NCI-H1417 treated with DMSO at 0.1 percent for 48 hours (cell line): ENCODE results near the gene CD53.
"Not testable (repeated sequence)": the region's sequence is repeated elsewhere in the genome, so short reads cannot be mapped to it uniquely, and the experiment has no call there.

Experiments
- DNase-seq: peaks from one replicate; lab custom pipeline; 2025; lab: John Stamatoyannopoulos, UW

Gene CD53, protein sequence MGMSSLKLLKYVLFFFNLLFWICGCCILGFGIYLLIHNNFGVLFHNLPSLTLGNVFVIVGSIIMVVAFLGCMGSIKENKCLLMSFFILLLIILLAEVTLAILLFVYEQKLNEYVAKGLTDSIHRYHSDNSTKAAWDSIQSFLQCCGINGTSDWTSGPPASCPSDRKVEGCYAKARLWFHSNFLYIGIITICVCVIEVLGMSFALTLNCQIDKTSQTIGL

DNA sequence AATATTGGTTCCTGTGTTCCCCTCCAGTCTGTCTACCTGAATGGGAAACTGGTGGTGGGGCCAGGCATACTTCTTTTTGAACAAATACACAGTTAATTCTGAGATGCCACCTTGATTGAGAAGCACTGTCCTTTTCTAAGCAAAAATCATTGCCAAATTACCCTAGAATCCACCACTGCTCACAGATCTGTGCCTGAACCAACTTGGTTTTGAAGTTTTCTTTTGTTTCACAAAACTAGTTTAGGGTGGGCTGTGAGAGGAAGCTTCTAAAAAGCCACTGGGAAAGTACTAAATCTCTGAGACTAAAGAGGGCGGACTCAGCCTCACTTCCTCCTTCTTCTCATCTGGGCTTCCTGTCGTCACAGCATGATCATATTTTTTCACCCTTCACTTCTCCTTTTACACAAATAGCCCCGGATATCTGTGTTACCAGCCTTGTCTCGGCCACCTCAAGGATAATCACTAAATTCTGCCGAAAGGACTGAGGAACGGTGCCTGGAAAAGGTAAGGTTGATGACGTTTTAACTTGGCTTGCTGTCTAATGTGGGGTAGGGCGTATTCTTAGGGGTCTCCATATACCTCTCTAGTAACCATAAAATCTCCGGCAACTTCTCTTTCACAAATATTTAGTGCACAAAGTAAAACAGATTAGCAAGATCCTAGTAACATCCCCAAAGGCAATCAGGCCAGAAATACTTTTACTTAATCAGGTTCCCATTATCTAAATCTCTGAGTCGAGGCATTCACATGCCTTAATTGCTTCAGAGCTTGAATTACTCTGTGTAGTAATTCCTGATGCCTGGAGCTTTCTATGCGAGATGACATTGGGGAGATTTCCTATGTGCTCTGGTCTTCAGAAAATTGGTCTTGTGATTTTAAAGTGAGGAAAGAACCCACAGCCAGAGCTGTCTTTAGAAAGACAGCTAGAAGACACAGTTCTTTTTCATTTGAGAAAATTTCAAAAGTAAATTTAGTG is at the start of gene CD53:
Gene CD53, plus strand, starts transcription at position 404 of the 976 bp plus-strand sequence. CDS start 18,261 bp downstream, outside the sequence.
- DNase-seq = no peak

DNA sequence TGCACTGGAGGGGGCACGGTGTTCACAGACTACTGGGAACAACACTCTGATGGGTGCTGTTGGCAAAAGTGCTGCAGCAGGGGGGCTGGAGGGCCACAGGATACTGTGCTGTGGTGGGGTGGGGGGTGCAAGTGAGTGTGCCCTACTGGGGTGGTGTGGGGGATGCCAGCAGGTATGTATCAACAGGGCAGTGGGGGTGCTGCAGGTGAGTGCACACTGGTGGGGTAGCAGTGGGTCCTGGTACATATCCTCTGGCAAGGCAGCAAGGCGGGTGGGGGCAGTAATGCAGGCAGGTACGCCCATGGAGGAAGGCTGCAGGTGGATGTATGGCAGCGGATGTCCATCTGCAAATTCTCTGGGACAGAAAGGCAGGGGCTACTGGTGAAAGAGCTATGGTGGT is 48.8 kb upstream of the CD53 start:
- DNase-seq = no peak

DNA sequence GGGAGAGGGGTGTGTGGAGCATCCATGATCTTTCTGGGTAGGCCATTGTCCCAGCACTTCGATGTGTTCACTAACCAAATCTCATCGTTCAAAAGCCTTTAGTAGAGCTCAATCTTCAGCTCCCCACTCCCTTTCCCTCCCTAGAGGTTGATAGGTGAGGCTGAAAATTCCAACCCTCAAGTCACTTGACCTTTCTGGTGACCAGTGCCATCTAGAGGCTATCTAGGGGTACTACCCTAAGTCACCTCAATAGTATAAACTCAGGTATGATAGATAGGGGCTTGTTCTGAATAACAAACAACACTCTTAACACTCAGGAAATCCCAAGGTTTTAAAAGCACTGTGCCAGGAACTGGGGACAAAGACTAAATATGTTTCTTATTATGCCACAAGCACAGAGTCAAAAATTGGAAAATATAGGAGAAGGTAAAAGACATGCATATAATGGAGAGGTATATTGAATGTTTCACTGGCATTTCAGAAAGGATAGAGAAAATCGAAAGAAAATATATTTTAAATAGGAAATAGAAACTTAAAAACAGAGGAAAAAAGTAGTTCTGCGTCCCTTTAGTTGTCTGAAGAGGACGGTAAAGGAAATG is 42.9 kb upstream of the CD53 start:
- no peak for DNase-seq

DNA sequence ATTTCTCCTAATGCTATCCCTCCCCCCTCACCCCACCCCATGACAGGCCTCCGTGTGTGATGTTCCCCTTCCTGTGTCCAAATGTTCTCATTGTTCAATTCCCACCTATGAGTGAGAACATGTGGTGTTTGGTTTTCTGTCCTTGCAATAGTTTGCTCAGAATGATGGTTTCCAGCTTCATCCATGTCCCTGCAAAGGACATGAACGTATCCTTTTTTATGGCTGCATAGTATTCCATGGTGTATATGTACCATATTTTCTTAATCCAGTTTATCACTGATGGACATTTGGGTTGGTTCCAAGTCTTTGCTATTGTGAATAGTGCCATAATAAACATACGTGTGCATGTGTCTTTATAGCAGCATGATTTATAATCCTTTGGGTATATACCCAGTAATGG is 39.2 kb upstream of the CD53 start:
- DNase-seq = not testable (repeated sequence)

DNA sequence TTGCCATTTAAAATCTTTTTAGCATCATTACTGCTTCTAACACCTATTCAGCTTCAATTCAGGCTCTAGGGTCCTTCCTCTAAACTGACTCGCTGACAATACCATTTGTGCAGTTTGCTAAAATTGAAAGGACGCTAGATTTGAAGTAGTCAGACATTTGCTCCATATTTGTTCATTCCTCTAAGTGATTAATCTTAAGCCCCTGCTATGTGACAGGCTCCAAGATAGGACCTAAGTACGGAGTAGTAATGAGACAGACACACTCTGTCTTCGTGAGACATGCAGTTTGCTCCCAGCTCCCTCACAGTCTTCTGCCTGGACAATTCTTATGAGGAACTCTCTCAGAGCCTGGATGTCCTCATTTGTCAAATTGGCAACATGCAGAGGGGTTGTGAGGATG is 26.1 kb upstream of the CD53 start:
- DNase-seq = no peak

DNA sequence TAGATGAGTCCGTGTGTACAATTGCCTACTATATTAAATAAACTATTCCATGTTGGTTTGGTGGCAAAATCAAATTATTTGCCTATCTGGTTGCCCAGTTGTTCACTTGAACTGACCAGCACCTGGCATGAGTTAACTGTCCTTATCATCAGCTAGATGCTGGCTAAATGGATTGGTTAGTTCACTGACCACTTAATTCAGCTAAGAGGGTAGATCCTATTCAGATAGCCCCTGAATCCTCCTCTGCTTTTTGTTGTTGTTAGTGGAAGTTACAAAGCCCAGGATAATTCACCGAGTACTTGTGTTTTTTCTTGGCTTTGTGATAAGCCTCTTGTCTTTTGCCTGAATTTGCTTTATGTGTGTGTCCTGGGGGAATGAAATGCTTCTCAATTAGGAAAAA is 22.8 kb upstream of the CD53 start:
- DNase-seq = no peak

DNA sequence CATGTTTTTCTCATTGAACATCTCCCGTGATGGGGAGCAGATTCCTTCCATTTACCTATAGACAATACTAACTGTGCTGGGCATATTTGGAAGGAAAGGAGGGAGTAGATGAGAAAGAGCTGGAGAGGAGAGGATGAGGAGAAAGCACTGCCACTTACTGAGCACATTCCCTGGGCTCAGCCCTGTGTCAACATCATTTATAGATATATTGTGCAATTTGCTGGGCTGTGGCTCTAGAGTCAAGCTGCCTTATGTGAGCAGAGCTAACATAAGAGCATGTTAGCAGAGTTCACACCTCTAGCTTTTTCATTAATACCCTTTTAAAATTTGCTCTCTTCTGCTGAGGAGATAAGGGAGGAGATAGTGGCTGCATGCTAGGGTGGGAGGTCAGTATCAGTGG is 22.3 kb upstream of the CD53 start:
- DNase-seq = no peak

DNA sequence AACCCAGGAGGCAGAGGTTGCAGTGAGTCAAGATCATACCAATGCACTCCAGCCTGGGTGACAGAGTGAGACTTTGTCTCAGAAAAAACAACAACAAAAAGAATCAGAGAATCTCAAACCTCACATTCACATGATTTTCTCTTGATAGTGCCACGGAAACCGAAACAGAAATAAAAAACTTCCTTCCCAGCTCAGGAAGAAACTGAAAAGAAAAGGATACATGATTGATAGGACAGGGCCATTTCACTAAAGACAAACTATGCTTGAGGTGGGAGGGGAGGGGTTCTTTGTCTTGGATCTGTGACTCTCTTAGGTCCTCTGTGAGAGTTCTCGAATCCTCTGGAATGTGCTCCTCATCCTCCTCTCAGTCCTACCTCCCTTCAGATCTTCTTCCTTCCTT is 19.8 kb upstream of the CD53 start:
- DNase-seq = no peak

DNA sequence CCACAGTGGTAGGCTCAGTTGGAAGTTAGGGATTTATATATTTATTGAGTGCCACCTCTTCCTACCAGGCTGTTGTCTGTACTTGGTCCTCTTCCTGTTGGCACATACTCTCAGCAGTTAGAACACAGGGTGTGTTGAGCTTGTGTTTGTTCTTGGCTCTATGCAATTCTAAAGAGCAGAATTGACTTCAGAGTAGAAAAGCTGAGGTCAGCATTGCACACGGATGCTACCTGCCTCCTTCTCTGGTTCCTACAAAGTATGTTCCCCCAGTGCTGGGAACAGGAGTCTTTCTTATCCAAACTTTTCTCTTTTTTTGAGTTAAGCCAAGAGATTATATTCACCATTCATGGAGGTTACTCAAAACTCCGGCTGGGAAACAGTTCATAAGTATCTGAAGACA is 16.5 kb upstream of the CD53 start:
- DNase-seq = no peak

DNA sequence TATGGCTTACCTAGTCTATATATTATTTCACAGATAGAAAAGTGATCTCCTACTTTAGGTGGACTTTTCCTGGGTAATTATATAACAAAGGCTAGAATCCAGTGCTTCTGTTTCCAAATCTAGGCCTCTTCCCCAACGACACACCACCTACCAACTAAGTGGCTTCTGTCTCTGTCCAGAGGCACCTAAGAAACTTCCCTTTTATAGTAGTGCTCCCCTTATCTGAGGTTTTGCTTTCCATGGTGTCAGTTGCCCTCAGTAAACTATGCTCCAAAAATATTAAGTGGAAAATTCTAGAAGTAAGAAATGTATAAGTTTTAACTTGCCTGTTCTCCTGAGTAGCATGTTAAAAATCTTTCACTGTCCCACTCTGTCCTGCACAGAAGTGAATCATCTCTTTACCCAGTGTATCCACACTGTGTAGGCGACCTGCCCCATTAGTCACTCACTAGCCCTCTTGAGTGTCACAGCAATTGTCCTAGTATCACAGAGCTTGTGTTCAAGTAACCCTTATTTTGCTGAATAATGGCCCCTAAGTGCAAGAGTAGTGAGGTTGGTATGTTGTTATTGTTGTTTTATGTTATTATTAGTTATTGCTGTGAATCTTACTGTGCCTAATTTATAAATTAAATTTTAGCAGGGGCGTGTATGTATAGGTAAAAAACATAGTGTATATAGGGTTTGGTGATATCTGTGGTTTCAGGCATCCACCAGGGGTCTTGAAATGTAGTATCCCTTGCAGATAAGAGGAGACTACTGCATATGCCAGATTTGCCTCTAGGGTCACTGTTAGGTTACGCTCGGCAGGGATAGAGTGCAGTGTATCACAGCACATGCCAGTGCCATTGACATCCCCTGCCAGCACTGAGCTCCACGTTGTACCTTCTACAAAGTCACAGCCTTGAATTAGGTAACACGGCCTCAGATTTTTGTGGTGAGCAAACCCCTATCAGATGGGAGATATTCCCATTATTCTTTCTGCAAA is 14.7 kb upstream of the CD53 start:
- no peak for DNase-seq

DNA sequence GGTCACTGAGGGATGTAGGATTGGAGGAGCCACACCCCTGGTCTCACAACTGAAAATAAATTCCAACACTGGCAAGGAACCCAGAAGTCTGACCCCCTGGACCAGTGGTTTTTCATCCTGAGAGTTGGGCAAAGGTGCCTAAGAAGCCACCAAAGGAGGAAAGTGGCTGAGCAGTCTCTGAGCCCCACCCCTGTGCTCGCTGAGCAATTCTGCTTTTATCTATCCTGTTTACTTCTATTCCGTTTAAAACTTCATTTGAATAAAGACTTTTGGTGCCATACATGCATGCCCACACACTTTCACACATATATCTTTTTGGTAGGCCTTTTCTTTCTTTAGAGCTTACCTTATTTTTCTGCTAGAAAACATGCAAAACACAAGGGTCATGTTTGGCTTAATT is 13.9 kb upstream of the CD53 start:
- DNase-seq = no peak

DNA sequence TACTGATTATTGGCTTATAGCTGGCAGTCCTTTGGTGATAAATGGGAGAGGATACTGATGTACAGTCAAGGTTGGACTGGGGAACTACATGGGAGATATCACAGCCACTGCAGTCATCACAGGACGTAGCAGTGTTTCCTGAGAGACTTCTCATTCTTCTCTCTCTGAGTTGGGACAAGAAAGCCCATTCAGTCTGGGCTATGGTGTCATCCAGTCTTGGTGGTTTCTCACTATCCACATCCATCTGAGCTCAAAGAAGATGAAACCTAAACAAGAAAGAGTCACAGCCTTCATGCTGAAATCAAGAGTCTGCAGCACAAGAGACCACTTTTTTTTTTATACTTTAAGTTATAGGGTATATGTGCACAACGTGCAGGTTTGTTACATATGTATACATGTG is 12.8 kb upstream of the CD53 start:
- DNase-seq = no peak

DNA sequence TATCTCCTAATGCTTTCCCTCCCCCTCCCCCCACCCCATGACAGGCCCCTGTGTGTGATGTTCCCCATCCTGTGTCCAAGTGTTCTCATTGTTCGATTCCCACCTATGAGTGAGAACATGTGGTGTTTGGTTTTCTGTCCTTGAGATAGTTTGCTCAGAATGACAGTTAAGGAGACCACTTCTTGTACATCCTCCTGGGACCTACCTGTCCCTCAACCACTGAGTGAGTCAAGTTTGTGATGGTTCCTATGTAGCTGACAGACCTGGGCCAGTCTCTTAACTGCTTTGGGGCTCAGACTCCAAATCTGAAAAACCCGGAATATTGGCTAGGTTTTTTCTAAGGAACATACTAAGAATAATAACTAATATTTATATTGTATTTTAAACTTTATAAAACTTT is 12.3 kb upstream of the CD53 start:
- DNase-seq = not testable (repeated sequence)

DNA sequence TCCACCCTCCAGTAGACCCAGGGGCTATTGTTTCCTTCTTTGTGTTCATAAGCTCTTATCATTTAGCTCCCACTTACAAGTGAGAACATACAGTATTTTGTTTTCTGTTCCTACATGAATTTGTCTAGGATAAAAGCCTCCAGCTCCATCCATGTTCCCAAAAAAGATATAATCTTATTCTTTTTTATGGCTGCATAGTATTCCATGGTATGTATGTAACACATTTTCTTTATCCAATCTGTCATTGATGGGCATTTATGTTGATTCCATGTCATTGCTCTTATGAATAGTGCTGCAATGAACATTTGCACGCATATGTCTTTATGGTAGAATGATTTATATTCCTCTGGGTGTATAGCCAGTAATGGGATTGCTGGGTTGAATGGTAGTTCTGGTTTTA is 11.0 kb upstream of the CD53 start:
- DNase-seq = not testable (repeated sequence)

DNA sequence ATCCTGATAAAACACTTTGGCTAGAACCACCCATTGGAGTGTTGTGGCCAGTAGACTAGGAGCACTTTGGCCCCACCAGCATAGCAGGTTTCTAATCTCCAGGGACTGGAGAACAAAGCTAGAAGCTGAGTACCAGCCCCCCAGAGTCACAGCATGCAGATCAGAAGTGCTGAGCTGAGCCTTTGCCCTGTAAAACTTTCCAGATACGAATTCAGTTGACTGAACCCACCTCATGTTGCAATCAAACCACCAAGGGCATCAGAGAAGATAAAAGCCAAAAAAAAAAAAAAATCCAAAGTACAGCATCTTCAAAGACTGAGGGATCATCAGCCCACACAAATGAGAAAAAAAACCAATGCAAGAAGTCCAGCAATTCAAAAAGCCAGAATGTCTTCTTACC is 8.7 kb upstream of the CD53 start:
- no peak for DNase-seq

DNA sequence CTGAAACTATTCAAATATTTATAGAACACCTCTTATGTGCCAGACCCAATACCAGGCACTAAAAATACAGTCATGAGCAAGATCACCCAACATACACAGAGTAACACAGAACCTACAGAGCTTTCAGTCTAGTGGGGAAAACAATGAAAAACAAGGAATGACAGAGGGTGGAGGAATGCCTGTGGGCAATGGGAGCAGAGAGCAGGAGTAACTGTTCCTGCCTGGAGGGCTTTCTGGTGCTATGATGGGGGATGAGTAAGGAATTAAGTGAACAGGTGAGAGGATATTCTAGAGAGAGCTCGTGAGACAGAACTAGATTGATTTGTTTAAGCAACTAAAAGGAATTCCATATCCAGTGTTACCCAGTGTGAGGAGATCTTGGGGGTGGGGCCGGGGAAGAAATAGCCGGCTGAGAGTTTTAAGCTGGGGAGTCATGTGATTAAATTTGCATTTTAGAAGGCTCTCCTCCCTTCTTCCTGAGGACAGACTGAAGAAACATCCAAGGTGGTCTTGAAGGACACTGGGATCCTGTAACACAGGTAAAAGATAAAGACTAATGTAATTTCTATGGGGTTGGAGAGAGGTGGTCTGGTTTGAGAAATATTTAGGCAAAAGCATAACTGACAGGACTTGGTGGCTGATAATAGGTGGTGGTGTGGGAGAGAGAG is 2.1 kb upstream of the CD53 start:
- DNase-seq = no peak

DNA sequence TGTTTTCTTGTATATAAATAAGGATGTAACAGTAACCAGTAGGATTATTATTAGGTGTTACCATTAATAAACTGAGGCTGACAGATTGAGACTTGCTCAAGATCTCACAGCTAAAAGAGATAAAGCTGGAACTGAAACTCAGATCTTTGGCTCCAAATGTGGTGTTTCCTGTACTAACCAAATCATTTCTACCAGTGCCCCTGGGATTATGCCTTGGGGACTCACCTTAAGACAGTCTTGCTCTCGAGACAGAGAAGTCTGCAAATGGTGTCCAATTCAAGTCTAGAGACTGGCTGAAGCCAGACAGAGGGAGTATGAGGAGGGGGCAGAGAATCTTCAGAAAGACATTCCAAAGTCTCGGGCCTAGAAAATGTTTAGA is 593 bp upstream of the CD53 start:
- DNase-seq = no peak

DNA sequence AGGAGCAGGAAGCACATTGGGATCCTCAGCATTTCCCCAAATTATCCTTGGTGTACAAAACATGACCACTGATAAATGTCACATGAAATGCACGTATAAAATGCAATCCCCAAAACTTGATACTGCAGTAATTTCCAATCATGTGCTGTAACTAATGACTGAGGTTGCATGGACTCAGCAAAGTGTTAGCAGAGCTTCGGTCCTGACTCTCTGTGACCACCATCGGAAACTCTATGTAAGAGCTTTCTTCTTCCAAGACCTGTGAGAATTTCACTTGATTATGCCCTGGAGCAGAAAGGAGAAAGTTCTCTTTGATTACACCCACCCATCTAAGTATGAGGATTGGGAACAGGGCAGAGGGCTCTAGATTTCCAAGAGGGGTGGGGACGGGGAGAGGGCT is 908 bp downstream of the CD53 start:
- DNase-seq = no peak

DNA sequence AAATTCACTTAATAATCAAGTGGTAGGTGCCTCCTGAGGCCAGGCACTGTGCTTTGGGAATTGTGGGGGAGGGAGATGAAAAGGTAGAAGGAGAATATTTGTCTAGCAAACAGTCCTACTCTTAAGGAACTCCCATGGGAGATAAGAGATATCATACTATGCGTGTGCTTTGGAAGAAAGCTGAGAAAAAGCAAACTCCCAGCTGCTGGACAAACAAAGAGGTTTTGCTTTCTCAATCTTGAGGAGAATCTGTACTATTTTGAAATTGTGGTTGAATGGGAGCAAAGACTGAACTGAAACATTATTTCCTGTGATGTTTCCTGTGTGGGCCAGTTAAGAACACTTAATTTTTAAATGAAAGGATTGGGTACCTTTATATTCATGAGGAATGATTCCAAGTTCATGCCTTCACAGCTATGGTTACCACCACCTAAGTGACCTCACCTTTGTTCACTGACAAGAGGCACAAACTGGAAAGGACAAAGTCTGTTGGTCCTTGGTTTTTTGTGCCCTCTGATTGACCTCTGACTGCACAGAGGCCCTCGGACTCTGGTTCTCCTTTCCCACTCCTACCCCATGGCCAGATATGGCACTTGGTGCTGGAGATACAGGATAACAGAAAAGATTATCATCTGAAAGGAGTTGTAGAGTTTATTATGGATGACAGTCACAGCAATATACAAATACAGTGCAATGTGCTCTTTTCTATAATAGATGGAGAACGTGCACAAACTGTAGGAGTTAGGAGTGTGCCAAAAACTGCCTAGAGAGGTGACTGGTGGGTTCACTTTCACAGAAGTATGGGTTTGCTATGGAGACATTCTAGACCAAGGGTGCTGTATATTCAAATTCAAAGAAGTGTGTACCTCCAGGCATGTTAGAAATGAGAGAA is 1.6 kb downstream of the CD53 start:
- no peak for DNase-seq

DNA sequence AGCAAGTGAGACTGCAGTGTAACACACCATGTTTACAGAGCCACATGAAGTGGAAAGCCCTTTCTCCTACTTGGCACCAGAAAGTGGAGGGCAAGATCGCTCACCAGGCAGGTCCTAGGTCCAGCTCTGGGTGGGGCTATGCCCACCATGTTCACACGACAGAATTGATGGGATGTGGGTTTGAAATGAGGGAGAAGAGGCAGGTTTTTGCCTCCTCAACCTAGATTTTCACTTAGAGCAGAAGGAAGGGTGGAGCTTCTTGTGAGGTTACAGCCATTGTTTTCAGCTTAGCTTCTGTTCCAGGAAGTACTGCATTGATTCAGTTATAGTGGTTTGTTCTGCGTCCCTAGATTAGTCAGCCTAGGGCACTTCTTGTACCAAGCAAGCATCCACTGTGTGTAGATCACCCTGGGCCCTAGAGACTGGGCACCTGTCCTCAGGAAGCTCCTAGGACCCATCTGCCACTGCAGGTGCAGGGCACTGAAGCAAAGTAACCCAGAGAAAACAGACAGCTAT is 2.3 kb downstream of the CD53 start:
- no peak for DNase-seq
